SK-N-MC (cell line): Measurements from ENCODE around the gene CABP4.

ENCODE experiments used
- DNase-seq: peaks from one replicate; pipeline ENCODE4 v3.0.0-alpha.2; 2011; ENCODE audit warnings: low read depth, low spot score
- H3K27ac ChIP-seq: fragments of 200-600 bp; sonication (generic); 2 replicates; pipeline ENCODE4 v1.5.1; 2016; ENCODE audit warnings: mixed run types
- H3K36me3 ChIP-seq: fragments of 200-600 bp; sonication (generic); 2 replicates; pipeline ENCODE4 v1.6.1; 2017; ENCODE audit warnings: antibody characterized with exemption, low read length, mixed read lengths; ENCODE audit not compliant: insufficient read depth
- H3K4me3 ChIP-seq: fragments of 200-600 bp; sonication (generic); 2 replicates; pipeline ENCODE4 v1.5.1; 2016
- H3K9ac ChIP-seq: fragments of 200-600 bp; sonication (generic); 2 replicates; pipeline ENCODE4 v1.8.0; 2017; ENCODE audit warnings: mixed run types, mixed read lengths; ENCODE audit not compliant: insufficient read length
- H3K9me3 ChIP-seq: fragments of 200-600 bp; sonication (generic); 2 replicates; pipeline ENCODE4 v1.6.1; 2017; ENCODE audit warnings: low read depth, mild to moderate bottlenecking, antibody characterized with exemption, low read length, moderate library complexity, mixed read lengths
- EZH2 ChIP-seq: fragments of 200-600 bp; sonication (generic); IDR thresholded peaks from one replicate; pipeline ENCODE4 v1.6.1; 2017; ENCODE audit warnings: antibody characterized with exemption
- FOXP2 ChIP-seq: optimal IDR thresholded peaks from 2 replicates; pipeline ENCODE3; 2011; ENCODE audit warnings: mild to moderate bottlenecking, moderate library complexity; ENCODE audit not compliant: insufficient read depth; ENCODE audit errors: extremely low read length, control extremely low read depth
- POLR2AphosphoS5 ChIP-seq: IDR thresholded peaks from 2 replicates; pipeline ENCODE4 v1.6.1; 2012; ENCODE audit warnings: mild to moderate bottlenecking, low read depth, low read length, borderline replicate concordance

The CABP4 gene

DNA sequence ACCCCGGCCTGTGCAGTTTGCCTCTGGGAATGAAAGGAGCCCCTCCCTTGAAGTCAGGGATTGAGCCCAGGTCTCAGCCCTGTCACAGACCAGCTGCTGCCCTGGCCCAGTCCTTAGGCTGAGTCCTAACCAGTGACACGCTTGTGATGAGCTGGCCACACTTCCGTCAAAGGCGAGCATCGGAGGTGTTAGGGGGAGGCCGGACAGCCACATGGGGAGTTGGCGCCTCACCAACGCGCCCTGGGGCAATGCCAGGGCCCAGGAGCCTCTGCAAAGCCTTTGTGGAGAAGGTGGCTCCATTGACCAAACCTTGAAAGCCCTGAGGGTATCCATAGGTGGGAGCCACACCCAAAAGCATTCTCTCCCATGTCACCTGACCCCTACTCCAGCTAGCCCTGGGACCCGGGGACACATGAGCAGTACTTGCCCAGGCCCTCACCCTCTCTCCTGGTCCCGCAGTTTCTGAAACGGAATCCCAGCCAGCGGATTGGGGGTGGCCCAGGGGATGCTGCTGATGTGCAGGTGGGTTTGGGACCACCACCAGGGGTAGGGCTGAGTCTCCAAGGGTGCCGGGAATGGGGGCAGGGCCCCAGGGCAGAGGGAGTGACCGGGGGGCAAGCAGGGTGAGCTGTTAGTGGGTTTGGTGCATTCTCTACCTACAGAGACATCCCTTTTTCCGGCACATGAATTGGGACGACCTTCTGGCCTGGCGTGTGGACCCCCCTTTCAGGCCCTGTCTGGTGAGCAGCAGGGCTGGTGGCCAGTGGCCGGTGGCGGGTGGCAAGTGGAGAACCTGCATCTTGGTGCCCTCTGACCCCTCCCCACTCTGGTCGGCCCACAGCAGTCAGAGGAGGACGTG is 21.4 kb upstream of the CABP4 start:
- DNase-seq: no peak
- no peak overlapping the region for H3K9ac ChIP-seq
- no peak overlapping the region for H3K27ac ChIP-seq
- TF ChIP-seq POLR2AphosphoS5: no peak
- TF ChIP-seq FOXP2: no peak
- no peak for TF ChIP-seq EZH2
- no peaks in the 10 kb centered on the region for H3K9me3 ChIP-seq
- H3K36me3 ChIP-seq: peaks cover 18% of the 10 kb centered on the region; the same call in 1 of the 2 replicates
- H3K4me3 ChIP-seq: no peak overlapping the region

- H3K27ac ChIP-seq: no peak overlapping the region
- H3K9ac ChIP-seq: no peak overlapping the region
- TF ChIP-seq FOXP2 (no peak), POLR2AphosphoS5 (no peak; the same call in 1 of the 2 replicates), EZH2 (no peak)
- DNase-seq: no peak
- H3K36me3 ChIP-seq: peaks cover 18% of the 10 kb centered on the region; the same call in 1 of the 2 replicates
- H3K4me3 ChIP-seq: no peak overlapping the region
- H3K9me3 ChIP-seq: no peaks in the 10 kb centered on the region
Measured at GRCh38 chr11:67434395-67434881, 20.7 kb upstream of the CABP4 start.

- H3K9me3 ChIP-seq: no peaks in the 10 kb centered on the region
- TF ChIP-seq EZH2 (no peak), POLR2AphosphoS5 (no peak), FOXP2 (no peak)
- H3K4me3 ChIP-seq: no peak overlapping the region
- H3K36me3 ChIP-seq: peaks cover 18% of the 10 kb centered on the region; the same call in 1 of the 2 replicates
- H3K27ac ChIP-seq: no peak overlapping the region
- DNase-seq: no peak
- H3K9ac ChIP-seq: no peak overlapping the region
Measured at GRCh38 chr11:67435031-67435726, 20.0 kb upstream of the CABP4 start.

DNA sequence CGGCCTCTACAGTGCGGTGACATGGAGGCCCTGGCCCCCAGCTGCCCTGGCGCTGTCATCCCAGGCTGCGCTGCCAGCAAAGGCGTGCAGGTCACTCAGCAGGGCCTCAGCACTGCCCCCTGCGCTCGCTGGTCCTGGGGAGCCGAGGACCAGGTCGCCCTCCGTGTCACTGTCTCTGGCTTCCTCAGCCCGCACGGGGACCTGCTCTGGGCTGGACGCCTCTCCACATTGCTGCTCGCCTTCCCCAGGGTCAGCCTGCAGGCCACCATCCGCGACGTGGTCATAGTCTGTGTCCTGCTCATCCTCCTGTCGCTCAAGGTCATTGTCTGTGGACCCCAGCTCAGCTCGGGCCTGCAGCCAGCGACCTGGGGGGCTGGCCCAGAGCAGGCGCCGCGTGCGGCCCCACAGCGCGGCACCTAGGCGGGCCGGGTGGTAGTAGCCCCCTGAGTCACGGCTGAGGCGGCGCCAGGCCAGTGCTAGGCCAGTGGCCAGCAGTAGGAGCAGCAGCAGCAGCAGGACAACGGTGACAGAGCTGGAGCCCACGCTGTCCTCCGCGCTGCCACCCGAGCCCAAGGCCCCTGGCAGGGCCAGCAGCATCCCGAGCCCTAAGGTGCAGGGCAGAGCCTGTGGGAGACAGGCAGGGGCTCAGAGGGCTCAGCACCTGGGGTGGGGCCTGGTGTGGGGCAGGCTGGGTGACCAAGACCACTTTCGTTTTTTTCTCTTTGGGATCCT is 19.3 kb upstream of the CABP4 start:
- Histone ChIP-seq H3K9ac (no peak overlapping the region), H3K27ac (no peak overlapping the region), H3K9me3 (no peaks in the 10 kb centered on the region), H3K4me3 (no peak overlapping the region), H3K36me3 (peaks cover 18% of the 10 kb centered on the region; the same call in 1 of the 2 replicates)
- no peak for DNase-seq
- TF ChIP-seq FOXP2 (no peak), EZH2 (no peak), POLR2AphosphoS5 (no peak)

DNA sequence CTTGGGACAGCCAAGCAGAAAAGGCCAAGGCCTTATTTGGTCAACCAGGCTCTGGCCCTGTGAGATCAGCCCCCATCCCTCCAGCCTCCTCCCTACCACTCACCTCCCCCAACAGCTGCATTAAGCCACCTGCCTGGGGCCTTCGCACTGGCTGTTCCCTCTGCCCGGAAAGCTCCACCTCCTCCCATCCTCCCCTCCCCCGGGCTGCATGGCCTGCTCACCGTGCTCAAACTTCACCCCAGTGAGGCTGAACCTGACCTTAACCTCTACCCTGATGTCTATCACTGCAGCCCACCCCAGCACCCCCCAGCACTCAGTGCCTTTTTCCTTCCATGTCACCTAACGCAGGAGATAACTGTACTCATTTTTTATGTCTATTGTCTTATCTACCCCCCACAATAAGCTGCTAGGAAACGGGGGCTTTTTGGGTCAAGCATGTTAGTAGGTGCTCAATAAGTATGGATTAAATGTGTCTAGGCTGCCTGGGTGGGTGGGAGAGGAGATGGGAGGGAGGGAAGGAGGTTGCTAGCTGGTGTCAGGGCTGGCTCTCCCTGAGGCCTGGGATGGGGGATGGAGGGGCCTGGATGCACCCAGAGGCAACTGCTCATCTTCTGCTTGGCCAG is 18.6 kb upstream of the CABP4 start:
- H3K27ac ChIP-seq: peak overlapping the region; percentile 56; the same call in 1 of the 2 replicates
- TF ChIP-seq EZH2 (no peak), POLR2AphosphoS5 (no peak), FOXP2 (no peak)
- no peaks in the 10 kb centered on the region for H3K9me3 ChIP-seq
- H3K4me3 ChIP-seq: peak overlapping the region; percentile 37
- DNase-seq: no peak
- H3K9ac ChIP-seq: no peak overlapping the region
- peaks cover 14% of the 10 kb centered on the region; the same call in 1 of the 2 replicates for H3K36me3 ChIP-seq

GRCh38 chr11:67437082-67437808 is 17.9 kb upstream of the CABP4 start, which contains the start of gene PTPRCAP:
Gene PTPRCAP, minus strand, starts transcription at chr11:67437682. Its CDS starts 63 bp downstream, at chr11:67437619.
- Histone ChIP-seq H3K9me3 (no peaks in the 10 kb centered on the region), H3K4me3 (peak within 1 kb of the TSS; percentile 45), H3K36me3 (peaks cover 16% of the 10 kb centered on the region; the same call in 1 of the 2 replicates), H3K27ac (peak within 1 kb of the TSS; percentile 57; the same call in 1 of the 2 replicates), H3K9ac (no peak within 1 kb of the TSS)
- 0 out of 2 replicates have a peak, but pooled peaks have one; percentile 19 for TF ChIP-seq POLR2AphosphoS5
- no peak for TF ChIP-seq EZH2
- no peak for DNase-seq

DNA sequence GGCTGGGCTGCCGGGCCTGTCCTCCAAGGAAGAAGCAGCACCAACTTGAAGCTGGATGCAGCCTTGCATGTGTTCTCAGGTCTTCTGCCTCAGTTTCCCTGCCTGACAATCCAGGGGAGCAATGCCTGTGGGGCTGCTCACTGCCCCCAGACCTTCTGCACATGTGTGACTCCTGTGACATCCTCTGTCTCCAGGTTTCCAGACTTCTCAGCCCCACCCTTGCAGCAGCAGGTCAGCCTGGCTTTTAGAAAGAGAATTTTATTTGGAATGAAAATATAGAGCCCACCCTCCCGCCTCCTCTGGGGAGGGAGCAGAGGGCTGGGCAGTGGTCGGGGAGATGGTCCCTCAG is 17.4 kb upstream of the CABP4 start:
- H3K9me3 ChIP-seq: no peaks in the 10 kb centered on the region
- H3K27ac ChIP-seq: peak overlapping the region; percentile 57; the same call in 1 of the 2 replicates
- H3K9ac ChIP-seq: no peak overlapping the region
- no peak overlapping the region for H3K4me3 ChIP-seq
- TF ChIP-seq EZH2: no peak
- TF ChIP-seq POLR2AphosphoS5: no peak
- TF ChIP-seq FOXP2: no peak
- peaks cover 11% of the 10 kb centered on the region; the same call in 1 of the 2 replicates for H3K36me3 ChIP-seq
- DNase-seq: no peak
